ENCODE results near the gene TENT4A.

- no peak for TF ChIP-seq POLR2AphosphoS5 (IDR thresholded peaks at IDR 0.05)
- no peak for TF ChIP-seq CTCF (IDR thresholded peaks at IDR 0.05)
Measured at GRCh38 chr5:6717687-6718086, 4.5 kb downstream of the TENT4A start.
